ENCODE results near the gene MYO15B. TPM values are rescaled to one million over a fixed set of nuclear protein-coding genes. Genes with fewer than 3 reads are reported as not detected.

MYO15B gene
- total and polyA plus RNA-seq, 2 of the 13 experiments (the other 11 are each of a cell fraction or from before 2014, with no cell fraction given): 2.8 to 8.1 TPM

DNA sequence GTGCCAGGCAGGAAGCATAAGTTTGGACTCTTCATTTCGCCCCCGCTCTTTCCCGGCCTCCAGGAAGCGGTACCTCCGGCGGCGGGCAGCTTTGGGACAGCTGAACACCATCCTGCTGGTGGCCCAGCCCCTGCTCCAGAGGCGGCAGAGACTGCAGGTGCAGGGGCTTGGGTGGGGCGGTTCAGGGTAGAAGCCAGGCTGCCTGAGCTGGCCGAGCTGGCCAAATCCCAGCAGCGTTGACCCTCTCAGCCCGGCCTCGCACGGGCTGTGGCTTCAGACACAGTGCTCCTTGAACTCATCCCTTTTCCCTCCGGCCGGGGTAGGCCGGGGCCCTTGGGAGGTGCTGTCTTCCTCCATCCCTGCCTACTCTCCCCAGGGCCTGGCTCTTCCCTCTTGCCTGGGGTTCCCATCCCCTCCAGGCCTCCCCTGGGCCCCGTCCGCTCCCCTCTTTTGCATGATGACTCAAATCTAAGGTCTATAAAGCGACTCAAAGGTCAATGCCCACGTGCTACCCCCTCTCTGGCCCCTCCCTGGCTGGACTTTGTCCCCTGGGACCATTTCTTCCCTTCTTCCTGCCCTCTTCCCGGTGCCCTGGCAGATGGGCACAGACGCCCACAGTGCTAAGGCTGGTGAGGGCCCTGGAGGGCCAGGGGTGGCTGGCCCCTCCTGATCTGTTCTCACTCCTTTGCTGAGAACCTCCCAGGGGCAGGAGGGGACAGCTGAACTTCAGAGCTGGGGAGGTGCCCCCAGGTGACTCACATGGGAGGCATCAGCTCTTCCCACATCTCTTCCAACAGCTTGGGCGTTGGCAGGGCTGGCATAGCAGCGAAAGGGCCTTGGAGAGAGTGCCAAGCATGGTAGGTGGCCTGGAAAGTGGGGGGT, 22.7 kb downstream of the MYO15B start (continued):
- TF ChIP-seq, protein P1, sequence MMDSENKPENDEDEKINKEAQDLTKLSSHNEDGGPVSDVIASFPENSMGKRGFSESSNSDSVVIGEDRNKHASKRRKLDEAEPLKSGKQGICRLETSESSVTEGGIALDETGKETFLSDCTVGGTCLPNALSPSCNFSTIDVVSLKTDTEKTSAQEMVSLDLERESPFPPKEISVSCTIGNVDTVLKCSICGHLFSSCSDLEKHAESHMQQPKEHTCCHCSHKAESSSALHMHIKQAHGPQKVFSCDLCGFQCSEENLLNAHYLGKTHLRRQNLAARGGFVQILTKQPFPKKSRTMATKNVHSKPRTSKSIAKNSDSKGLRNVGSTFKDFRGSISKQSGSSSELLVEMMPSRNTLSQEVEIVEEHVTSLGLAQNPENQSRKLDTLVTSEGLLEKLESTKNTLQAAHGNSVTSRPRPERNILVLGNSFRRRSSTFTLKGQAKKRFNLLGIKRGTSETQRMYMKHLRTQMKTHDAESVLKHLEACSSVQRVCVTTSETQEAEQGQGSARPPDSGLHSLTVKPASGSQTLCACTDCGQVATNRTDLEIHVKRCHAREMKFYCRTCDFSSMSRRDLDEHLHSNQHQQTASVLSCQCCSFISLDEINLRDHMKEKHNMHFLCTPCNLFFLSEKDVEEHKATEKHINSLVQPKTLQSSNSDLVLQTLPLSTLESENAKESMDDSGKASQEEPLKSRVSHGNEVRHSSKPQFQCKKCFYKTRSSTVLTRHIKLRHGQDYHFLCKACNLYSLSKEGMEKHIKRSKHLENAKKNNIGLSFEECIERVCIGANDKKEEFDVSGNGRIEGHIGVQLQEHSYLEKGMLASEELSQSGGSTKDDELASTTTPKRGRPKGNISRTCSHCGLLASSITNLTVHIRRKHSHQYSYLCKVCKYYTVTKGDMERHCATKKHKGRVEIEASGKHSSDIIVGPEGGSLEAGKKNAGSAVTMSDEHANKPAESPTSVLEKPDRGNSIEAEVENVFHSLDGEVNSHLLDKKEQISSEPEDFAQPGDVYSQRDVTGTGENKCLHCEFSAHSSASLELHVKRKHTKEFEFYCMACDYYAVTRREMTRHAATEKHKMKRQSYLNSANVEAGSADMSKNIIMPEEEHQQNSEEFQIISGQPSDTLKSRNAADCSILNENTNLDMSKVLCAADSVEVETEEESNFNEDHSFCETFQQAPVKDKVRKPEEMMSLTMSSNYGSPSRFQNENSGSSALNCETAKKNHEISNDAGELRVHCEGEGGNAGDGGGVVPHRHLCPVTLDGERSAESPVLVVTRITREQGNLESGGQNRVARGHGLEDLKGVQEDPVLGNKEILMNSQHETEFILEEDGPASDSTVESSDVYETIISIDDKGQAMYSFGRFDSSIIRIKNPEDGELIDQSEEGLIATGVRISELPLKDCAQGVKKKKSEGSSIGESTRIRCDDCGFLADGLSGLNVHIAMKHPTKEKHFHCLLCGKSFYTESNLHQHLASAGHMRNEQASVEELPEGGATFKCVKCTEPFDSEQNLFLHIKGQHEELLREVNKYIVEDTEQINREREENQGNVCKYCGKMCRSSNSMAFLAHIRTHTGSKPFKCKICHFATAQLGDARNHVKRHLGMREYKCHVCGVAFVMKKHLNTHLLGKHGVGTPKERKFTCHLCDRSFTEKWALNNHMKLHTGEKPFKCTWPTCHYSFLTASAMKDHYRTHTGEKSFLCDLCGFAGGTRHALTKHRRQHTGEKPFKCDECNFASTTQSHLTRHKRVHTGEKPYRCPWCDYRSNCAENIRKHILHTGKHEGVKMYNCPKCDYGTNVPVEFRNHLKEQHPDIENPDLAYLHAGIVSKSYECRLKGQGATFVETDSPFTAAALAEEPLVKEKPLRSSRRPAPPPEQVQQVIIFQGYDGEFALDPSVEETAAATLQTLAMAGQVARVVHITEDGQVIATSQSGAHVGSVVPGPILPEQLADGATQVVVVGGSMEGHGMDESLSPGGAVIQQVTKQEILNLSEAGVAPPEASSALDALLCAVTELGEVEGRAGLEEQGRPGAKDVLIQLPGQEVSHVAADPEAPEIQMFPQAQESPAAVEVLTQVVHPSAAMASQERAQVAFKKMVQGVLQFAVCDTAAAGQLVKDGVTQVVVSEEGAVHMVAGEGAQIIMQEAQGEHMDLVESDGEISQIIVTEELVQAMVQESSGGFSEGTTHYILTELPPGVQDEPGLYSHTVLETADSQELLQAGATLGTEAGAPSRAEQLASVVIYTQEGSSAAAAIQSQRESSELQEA (CRISPR knock-in tag; IDR thresholded peaks at IDR 0.05; ENCODE audit: not compliant biosample characterization): no peak
- TF ChIP-seq RORA (CRISPR knock-in tag; IDR thresholded peaks at IDR 0.05) (no peak), HNF4G (IDR thresholded peaks at IDR 0.05; ENCODE audit: borderline replicate concordance, low read depth, low read length) (peak; percentile 89), HNF4G (CRISPR knock-in tag; IDR thresholded peaks at IDR 0.05; ENCODE audit: borderline replicate concordance, low read depth) (peak; percentile 88; the same call in 1 of the 2 replicates), PPARG (CRISPR knock-in tag; conservative IDR thresholded peaks at IDR 0.05) (peak; percentile 70), ZNF205 (CRISPR knock-in tag; IDR thresholded peaks at IDR 0.05) (no peak), GLMP (CRISPR knock-in tag; IDR thresholded peaks at IDR 0.05; ENCODE audit: borderline replicate concordance) (no peak)
- TF ChIP-seq, protein P2, sequence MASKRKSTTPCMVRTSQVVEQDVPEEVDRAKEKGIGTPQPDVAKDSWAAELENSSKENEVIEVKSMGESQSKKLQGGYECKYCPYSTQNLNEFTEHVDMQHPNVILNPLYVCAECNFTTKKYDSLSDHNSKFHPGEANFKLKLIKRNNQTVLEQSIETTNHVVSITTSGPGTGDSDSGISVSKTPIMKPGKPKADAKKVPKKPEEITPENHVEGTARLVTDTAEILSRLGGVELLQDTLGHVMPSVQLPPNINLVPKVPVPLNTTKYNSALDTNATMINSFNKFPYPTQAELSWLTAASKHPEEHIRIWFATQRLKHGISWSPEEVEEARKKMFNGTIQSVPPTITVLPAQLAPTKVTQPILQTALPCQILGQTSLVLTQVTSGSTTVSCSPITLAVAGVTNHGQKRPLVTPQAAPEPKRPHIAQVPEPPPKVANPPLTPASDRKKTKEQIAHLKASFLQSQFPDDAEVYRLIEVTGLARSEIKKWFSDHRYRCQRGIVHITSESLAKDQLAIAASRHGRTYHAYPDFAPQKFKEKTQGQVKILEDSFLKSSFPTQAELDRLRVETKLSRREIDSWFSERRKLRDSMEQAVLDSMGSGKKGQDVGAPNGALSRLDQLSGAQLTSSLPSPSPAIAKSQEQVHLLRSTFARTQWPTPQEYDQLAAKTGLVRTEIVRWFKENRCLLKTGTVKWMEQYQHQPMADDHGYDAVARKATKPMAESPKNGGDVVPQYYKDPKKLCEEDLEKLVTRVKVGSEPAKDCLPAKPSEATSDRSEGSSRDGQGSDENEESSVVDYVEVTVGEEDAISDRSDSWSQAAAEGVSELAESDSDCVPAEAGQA (IDR thresholded peaks at IDR 0.05; ENCODE audit: low read depth): no peak
- TF ChIP-seq, protein P2 (CRISPR knock-in tag; IDR thresholded peaks at IDR 0.05; ENCODE audit: borderline replicate concordance): no peak

Measured in HepG2 (cell line).